Mucosa of descending colon (tissue), 3 donors: Measurements from ENCODE around the gene ATRNL1. TPM values are rescaled to one million over a fixed set of nuclear protein-coding genes. Genes with fewer than 3 reads are reported as not detected.

Source experiments
- ATAC-seq: fragments of 200-7000 bp; cut with Tn5 transposase; one replicate; pipeline ENCODE4 v1.9.1; 2020; ENCODE audit warnings: mild to moderate bottlenecking, moderate library complexity
- DNase-seq, 3 donors: peaks; one replicate each; pipeline ENCODE4 v3.0.0-alpha.2; 2020
- H3K36me3 ChIP-seq: fragments of 200-600 bp; one replicate; pipeline ENCODE4 v1.8.0; 2021; ENCODE audit warnings: low read depth, mild to moderate bottlenecking
- H3K4me1 ChIP-seq: fragments of 200-600 bp; one replicate; pipeline ENCODE4 v1.8.0; 2021; ENCODE audit warnings: low read depth, mild to moderate bottlenecking
- H3K4me3 ChIP-seq: fragments of 200-600 bp; one replicate; pipeline ENCODE4 v1.8.0; 2021; ENCODE audit warnings: mild to moderate bottlenecking
- H3K9me3 ChIP-seq: fragments of 200-600 bp; one replicate; pipeline ENCODE4 v1.8.0; 2021; ENCODE audit warnings: mild to moderate bottlenecking
- CTCF ChIP-seq: fragments of 200-600 bp; IDR thresholded peaks from one replicate; pipeline ENCODE4 v1.8.0; 2022; ENCODE audit warnings: antibody characterized with exemption, mild to moderate bottlenecking
- intact Hi-C, 2 donors: fragments of 100-400 bp; cut with DNase I in 1 of 2; cut with micrococcal nuclease in 1 of 2; formaldehyde crosslinking; loops; one replicate each; pipeline versions ENCODE4 v1.11.0 to v1.11.1; 2022; cut with DNase I, micrococcal nuclease
- total RNA-seq, 3 donors: library from RNA; stranded (reverse); fragmentation: NEBNext Ultra II Directional in 2 of 3; extraction: Animal tissue kit (Norgen Biotek cat#: 25700) in 2 of 3; gene quantifications; one replicate each; pipeline versions ENCODE4 v1.2.1 to v1.2.4, GENCODE V29; 2021 to 2023
- donor health status: DM: no; HTN: no; CAD: no; lungs with moderate emphysema.
- donor health status: DM: no; HTN: no; CAD: no.
- donor health status: DM: no; HTN: yes; CAD: no.

The ATRNL1 gene
- total RNA-seq, 3 donors from 2014 or later, result 0.58 to 61.7 (median 1.8) TPM

- no peak overlapping the region for H3K4me3 ChIP-seq
- H3K4me1 ChIP-seq, result no peaks in the 10 kb centered on the region
- TF ChIP-seq CTCF, result no peak
- no peaks in the 10 kb centered on the region for H3K9me3 ChIP-seq
- intact Hi-C loops, result no loop called here
- DNase-seq (no peak), ATAC-seq (no peak)
- H3K36me3 ChIP-seq, result no peaks in the 10 kb centered on the region
These were observed 45.5 kb upstream of the ATRNL1 start for GRCh38 chr10:115047705-115048104.

- no peaks in the 10 kb centered on the region for H3K9me3 ChIP-seq
- intact Hi-C loops, result no loop called here
- ATAC-seq (no peak), DNase-seq (no peak)
- no peaks in the 10 kb centered on the region for H3K4me1 ChIP-seq
- H3K36me3 ChIP-seq, result no peaks in the 10 kb centered on the region
- TF ChIP-seq CTCF, result no peak
- H3K4me3 ChIP-seq, result no peak overlapping the region
These were observed 43.8 kb upstream of the ATRNL1 start for GRCh38 chr10:115049318-115049717.

GRCh38 chr10:115049960-115050359 is 43.2 kb upstream of the ATRNL1 start:
- TF ChIP-seq CTCF, result no peak
- H3K4me3 ChIP-seq, result no peak overlapping the region
- no peaks in the 10 kb centered on the region for H3K4me1 ChIP-seq
- no peaks in the 10 kb centered on the region for H3K9me3 ChIP-seq
- no peaks in the 10 kb centered on the region for H3K36me3 ChIP-seq
- DNase-seq (no peak), ATAC-seq (no peak)
- intact Hi-C loops, result no loop called here

GRCh38 chr10:115050375-115051010 is 42.7 kb upstream of the ATRNL1 start:
- H3K9me3 ChIP-seq, result no peaks in the 10 kb centered on the region
- TF ChIP-seq CTCF, result no peak
- no peaks in the 10 kb centered on the region for H3K4me1 ChIP-seq
- DNase-seq, result no peak
- ATAC-seq, result no peak
- intact Hi-C loops, result no loop called here
- H3K4me3 ChIP-seq, result no peak overlapping the region
- no peaks in the 10 kb centered on the region for H3K36me3 ChIP-seq

- no peaks in the 10 kb centered on the region for H3K36me3 ChIP-seq
- intact Hi-C loops, result no loop called here
- DNase-seq (no peak), ATAC-seq (no peak)
- no peak for TF ChIP-seq CTCF
- no peak overlapping the region for H3K4me3 ChIP-seq
- no peaks in the 10 kb centered on the region for H3K9me3 ChIP-seq
- H3K4me1 ChIP-seq, result no peaks in the 10 kb centered on the region
These were observed 41.9 kb upstream of the ATRNL1 start for GRCh38 chr10:115051216-115051615.

- no peak for TF ChIP-seq CTCF
- Histone ChIP-seq H3K9me3 (no peaks in the 10 kb centered on the region), H3K4me1 (no peaks in the 10 kb centered on the region), H3K4me3 (no peak overlapping the region), H3K36me3 (no peaks in the 10 kb centered on the region)
- intact Hi-C loops, result no loop called here
- no peak for DNase-seq
- no peak for ATAC-seq
These were observed 40.9 kb upstream of the ATRNL1 start for GRCh38 chr10:115052226-115052625.
